ENCODE data around the gene ARHGAP15. TPM values are rescaled to one million over a fixed set of nuclear protein-coding genes. Genes with fewer than 3 reads are reported as not detected.

Gene ARHGAP15
- total RNA-seq, 1 experiment from 2014 or later: 0.41 TPM

DNA sequence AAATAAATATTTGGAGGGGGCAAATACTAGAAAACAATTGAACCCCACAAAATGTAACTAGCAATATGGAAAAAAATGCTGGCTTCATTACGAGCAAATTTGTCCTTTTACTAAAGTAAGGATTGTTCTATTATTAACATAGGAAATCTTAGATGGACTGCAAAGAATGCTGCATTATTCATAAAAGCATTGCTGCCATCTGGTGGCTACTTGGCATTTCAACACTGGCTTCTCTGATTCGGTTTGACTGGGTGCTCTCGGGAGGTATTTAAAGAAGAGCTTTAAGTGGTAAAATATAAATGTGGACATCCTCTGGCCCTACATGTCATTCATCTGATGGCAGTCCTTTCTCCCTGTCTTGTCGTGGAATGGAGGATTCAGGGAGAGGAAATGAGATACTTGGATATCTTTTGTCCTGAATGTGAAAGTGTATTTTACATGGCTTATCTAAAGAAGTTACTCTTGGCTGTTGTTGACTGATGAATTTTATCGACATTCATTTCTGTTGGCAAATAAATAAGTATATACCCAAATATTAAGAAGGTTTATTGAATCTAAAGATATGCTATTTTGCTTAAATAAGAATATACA lies 130.2 kb downstream of the ARHGAP15 start:
- intact Hi-C loops (cut with micrococcal nuclease; ENCODE audit: unreplicated experiment): loop anchor here (1.0 to 2.0 kb wide), 3 partner anchors 97 to 225 kb away; no protein-coding TSS in a partner anchor
- CTCF ChIA-PET: interaction anchor here (1.8 kb wide), 1 partner anchor 148 kb away, joined by 6 read pairs; no protein-coding TSS in a partner anchor
- POLR2A ChIA-PET: no interaction called here
- peak; percentile 82; the same call in 1 of the 2 replicates for ATAC-seq
- in situ Hi-C loops (cut with HindIII; ENCODE audit: low pct_unique_long_range_greater_than_20kb, low sequenced_read_pairs): no loop called here
- Histone ChIP-seq H3K4me1 (ENCODE audit: control insufficient read depth, insufficient read depth, low read length) (no peaks in the 10 kb centered on the region), H3K4me3 (ENCODE audit: low read depth in 2 of 2, low read length in 2 of 2) (no peak overlapping the region), H3K9me3 (ENCODE audit: control insufficient read depth, insufficient read depth, low read depth, low read length) (no peaks in the 10 kb centered on the region), H3K36me3 (ENCODE audit: control insufficient read depth, insufficient read depth, low read length) (no peaks in the 10 kb centered on the region), H3K27me3 (ENCODE audit: control insufficient read depth, insufficient read depth, low read length) (peaks cover 3% of the 10 kb centered on the region; the same call in 1 of the 2 replicates), H3K27ac (ENCODE audit: low read length) (no peak overlapping the region)
- peak; percentile 79 for TF ChIP-seq CTCF (IDR thresholded peaks at IDR 0.05)
- no peak for TF ChIP-seq POLR2AphosphoS5 (IDR thresholded peaks at IDR 0.05; ENCODE audit: low read depth, low read length)
- DNase-seq (ENCODE audit: low read depth, low spot score): peak; percentile 50
- BruUV-seq (replicated peaks): no TSS peak

DNA sequence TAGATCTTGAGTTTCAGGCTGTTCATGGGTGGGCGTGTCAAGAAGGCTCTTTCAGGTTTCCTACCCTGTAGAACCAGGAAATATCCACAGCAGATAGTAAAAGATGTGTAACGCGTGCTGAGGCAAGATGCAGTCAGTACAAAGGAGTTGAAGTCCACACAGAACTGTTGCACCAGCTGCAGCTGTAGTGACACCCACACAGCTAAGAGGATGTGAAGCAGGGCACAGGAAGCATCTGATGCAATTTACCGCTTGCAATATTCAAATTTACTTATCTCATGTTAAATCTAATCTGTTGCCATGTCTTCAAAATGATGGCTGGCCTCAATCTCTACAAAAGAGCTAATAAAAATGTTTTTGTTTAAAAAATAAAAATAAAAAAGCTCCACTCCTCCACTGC lies 132.8 kb downstream of the ARHGAP15 start:
- CTCF ChIA-PET: no interaction called here
- TF ChIP-seq SIN3A (IDR thresholded peaks at IDR 0.05; ENCODE audit: borderline replicate concordance, insufficient read depth, low read depth, low read length): no peak

GRCh38 chr2:143262389-143262788 lies 133.2 kb downstream of the ARHGAP15 start:
- in situ Hi-C loops (cut with HindIII; ENCODE audit: low pct_unique_long_range_greater_than_20kb, low sequenced_read_pairs) (no loop called here), intact Hi-C loops (cut with micrococcal nuclease; ENCODE audit: unreplicated experiment) (no loop called here)
- Histone ChIP-seq H3K4me3 (ENCODE audit: low read depth in 2 of 2, low read length in 2 of 2) (no peak overlapping the region), H3K4me1 (ENCODE audit: control insufficient read depth, insufficient read depth, low read length) (no peaks in the 10 kb centered on the region), H3K36me3 (ENCODE audit: control insufficient read depth, insufficient read depth, low read length) (no peaks in the 10 kb centered on the region), H3K27me3 (ENCODE audit: control insufficient read depth, insufficient read depth, low read length) (no peaks in the 10 kb centered on the region), H3K9me3 (ENCODE audit: control insufficient read depth, insufficient read depth, low read depth, low read length) (no peaks in the 10 kb centered on the region), H3K27ac (ENCODE audit: low read length) (no peak overlapping the region)
- no TSS peak for BruUV-seq (replicated peaks)
- DNase-seq (ENCODE audit: low read depth, low spot score): no peak
- no peak for TF ChIP-seq CTCF (IDR thresholded peaks at IDR 0.05)
- TF ChIP-seq SIN3A (IDR thresholded peaks at IDR 0.05; ENCODE audit: borderline replicate concordance, insufficient read depth, low read depth, low read length): no peak
- no peak for TF ChIP-seq REST (IDR thresholded peaks at IDR 0.05; ENCODE audit: insufficient read depth in 1 of 2, low read depth in 2 of 2, low read length in 1 of 2)
- no peak for TF ChIP-seq POLR2AphosphoS5 (IDR thresholded peaks at IDR 0.05; ENCODE audit: low read depth, low read length)
- ATAC-seq: no peak
- CTCF ChIA-PET: no interaction called here
- POLR2A ChIA-PET: no interaction called here

More for the DNA sequence above, 132.8 kb downstream of the ARHGAP15 start:
- H3K4me1 ChIP-seq (ENCODE audit: control insufficient read depth, insufficient read depth, low read length): no peaks in the 10 kb centered on the region
- H3K36me3 ChIP-seq (ENCODE audit: control insufficient read depth, insufficient read depth, low read length): no peaks in the 10 kb centered on the region
- H3K27me3 ChIP-seq (ENCODE audit: control insufficient read depth, insufficient read depth, low read length): no peaks in the 10 kb centered on the region
- H3K27ac ChIP-seq (ENCODE audit: low read length): no peak overlapping the region
- no TSS peak for BruUV-seq (replicated peaks)
- intact Hi-C loops (cut with micrococcal nuclease; ENCODE audit: unreplicated experiment) (no loop called here), in situ Hi-C loops (cut with HindIII; ENCODE audit: low pct_unique_long_range_greater_than_20kb, low sequenced_read_pairs) (no loop called here)
- ATAC-seq: no peak
- H3K9me3 ChIP-seq (ENCODE audit: control insufficient read depth, insufficient read depth, low read depth, low read length): no peaks in the 10 kb centered on the region
- no peak overlapping the region for H3K4me3 ChIP-seq (ENCODE audit: low read depth in 2 of 2, low read length in 2 of 2)
- DNase-seq (ENCODE audit: low read depth, low spot score): no peak
- POLR2A ChIA-PET: no interaction called here
